ENCODE measurements around the gene SOD1.
"Not testable (repeated sequence)": the region's sequence is repeated elsewhere in the genome, so short reads cannot be mapped to it uniquely, and the experiment has no call there.

SOD1 gene

DNA sequence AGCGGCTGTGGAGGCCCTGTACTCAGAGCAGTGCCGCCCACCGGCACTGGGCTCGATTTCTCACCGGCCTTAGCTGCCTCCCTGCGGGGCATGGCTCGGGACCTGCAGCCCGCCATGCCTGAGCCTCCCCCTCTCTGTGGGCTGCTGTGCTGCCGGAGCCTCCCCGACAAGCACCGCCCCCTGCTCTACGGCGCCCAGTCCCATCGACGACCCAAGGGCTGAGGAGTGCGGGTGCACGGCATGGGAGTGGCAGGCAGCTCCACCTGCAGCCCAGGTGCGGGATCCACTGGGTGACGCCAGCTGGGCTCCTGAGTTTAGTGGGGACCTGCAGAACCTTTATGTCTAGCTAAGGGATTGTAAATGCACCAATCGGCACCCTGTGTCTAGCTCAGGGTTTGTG lies 5.2 kb upstream of the SOD1 start:
- in situ Hi-C loops (cut with HindIII; ENCODE audit: low sequenced_read_pairs) = no loop called here

DNA sequence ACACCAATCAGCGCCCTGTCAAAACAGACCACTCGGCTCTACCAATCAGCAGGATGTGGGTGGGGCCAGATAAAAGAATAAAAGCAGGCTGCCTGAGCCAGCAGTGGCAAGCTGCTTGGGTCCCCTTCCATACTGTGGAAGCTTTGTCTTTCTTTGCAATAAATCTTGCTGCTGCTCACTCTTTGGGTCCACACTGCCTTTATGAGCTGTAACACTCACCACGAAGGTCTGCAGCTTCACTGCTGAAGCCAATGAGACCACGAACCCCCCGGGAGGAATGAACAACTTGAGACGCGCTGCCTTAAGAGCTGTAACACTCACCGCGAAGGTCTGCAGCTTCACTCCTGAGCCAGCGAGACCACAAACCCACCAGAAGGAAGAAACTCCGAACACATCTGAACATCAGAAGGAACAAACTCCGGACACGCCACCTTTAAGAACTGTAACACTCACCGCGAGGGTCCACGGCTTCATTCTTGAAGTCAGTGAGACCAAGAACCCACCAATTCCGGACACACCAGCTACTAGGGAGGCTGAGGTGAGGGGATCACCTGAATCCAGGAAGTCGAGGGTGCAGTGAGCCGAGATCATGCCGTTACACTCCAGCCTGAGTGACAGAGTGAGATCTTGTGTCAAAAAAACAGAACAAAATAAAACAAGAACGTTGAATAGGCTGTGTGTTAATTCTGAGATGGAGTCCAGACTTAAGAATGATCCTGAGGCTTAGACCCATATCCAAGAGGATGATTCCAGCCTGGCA lies 4.5 kb upstream of the SOD1 start:
- in situ Hi-C loops (cut with HindIII; ENCODE audit: low sequenced_read_pairs) = not testable (repeated sequence)

DNA sequence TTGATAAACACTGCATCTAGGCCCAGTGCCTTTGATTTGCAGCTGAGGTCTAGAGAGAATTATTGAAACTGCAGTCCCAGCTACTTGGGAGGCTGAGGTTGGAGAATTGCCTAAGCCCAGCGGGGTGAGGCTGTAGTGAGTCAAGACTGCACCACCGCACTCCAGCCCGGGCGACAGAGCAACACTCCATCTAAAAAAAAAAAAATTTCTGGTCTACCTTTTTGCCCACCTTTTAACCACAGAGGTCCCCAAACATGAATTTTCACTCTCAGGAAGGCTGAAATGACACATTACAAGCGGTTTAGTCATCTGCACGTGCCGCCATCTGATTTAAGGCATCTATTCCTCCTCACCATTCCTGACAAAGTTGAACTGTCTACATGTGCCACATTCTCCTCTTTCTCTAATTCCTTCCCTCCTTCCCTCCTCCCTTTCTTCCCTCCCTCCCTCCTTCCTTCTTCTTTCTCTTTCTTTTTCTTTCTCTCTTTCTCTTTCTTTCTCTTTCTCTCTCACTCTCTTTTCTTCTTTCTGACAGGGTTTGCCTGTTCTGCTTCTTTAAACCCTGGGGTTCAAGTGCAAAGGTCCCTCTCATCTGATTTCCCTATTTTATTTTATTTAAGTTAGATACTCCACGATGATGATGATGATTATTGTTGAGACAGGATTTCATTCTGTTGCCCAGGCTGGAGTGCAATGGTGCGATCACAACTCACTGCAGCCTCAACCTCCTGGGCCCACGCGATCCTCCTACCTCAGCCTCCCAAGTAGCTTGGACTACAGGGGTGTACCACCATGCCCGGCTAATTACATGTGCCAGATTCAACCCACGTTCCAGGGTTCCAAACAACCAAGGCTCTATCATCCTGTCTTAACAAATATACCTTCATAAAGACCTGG lies 3.0 kb upstream of the SOD1 start:
- in situ Hi-C loops (cut with HindIII; ENCODE audit: low sequenced_read_pairs) = no loop called here

DNA sequence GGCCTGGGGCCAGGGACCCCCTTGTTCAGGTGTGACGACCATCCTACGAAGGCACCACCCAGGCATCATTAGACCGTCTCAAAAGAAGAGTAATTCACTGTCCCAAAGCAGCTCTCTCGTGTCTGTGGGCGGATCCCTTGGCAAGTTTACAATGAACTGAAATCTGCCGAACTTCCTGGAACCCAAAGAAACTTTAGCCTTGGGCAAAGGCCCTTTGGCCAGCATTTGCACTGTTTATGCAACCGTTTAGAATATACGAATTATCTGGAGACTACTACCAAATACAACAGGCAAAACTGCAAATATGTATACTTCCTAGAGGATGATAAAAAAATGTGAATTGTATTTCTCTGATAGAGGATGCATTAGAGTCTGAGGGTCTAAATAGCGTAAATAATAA lies 1.4 kb upstream of the SOD1 start:
- in situ Hi-C loops (cut with HindIII; ENCODE audit: low sequenced_read_pairs) = no loop called here

DNA sequence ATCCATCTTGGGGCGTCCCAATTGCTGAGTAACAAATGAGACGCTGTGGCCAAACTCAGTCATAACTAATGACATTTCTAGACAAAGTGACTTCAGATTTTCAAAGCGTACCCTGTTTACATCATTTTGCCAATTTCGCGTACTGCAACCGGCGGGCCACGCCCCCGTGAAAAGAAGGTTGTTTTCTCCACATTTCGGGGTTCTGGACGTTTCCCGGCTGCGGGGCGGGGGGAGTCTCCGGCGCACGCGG lies 282 bp upstream of the SOD1 start:
- in situ Hi-C loops (cut with HindIII; ENCODE audit: low sequenced_read_pairs) = no loop called here

DNA sequence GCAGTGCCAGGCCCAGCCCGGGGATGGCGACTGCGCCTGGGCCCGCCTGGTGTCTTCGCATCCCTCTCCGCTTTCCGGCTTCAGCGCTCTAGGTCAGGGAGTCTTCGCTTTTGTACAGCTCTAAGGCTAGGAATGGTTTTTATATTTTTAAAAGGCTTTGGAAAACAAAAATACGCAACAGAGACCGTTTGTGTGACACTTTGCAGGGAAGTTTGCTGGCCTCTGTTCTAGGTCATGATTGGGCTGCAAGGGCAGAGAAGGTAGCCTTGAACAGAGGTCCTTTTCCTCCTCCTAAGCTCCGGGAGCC lies 719 bp downstream of the SOD1 start:
- in situ Hi-C loops (cut with HindIII; ENCODE audit: low sequenced_read_pairs) = no loop called here

DNA sequence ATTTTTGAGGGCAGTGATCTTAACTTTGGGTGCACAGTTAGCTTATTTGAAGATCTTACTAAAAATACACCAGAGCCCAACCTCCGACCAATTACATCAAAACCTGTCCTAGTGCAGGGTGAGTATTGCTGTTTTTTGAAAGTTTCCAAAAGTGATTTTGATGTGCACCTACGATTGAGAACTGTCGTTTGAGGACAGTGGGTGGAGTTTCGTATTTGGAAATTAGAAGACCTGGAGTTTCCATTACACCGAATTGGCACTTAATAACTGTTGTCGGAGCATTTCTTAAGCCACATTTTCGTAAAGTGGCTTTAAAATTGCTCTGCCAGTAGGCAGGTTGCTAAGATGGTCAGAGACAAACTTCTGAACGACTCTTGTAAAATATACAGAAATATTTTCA lies 1.1 kb downstream of the SOD1 start:
- in situ Hi-C loops (cut with HindIII; ENCODE audit: low sequenced_read_pairs) = no loop called here

DNA sequence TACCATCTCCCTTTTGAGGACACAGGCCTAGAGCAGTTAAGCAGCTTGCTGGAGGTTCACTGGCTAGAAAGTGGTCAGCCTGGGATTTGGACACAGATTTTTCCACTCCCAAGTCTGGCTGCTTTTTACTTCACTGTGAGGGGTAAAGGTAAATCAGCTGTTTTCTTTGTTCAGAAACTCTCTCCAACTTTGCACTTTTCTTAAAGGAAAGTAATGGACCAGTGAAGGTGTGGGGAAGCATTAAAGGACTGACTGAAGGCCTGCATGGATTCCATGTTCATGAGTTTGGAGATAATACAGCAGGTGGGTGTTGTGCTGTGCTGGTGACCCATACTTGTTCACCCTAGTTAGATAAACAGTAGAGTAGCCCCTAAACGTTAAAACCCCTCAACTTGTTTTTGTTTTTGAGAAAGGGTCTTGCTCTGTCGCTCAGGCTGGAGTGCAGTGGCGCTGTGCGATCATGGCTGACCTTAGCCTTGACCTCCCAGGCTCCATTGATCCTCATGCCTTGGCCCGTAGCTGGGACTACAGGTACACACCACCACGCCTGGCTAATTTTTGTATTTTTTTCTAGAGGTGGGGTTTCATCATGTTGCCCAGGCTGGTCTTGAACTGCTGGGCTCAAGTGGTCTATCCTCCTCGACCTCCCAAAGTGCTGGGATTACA lies 4.2 kb downstream of the SOD1 start:
- in situ Hi-C loops (cut with HindIII; ENCODE audit: low sequenced_read_pairs) = no loop called here

DNA sequence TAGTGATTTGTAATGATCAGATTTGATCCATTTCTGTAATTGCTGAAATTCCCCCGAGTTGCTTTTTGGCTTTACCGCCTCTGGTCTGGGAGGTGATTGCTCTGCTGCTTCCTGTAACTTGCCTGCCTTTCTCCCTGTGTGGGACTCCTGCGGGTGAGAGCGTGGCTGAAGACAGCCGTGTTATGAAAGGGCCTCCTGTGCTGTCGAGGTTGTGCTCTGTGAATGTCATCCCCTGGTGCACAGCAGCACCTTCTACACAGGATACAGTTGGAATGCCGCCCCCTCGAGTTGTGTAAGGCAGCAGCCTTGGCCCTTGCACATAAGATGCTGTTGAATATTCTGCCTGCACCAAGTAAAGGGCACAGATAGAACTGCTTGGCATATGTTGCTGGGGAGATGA lies 5.9 kb downstream of the SOD1 start:
- in situ Hi-C loops (cut with HindIII; ENCODE audit: low sequenced_read_pairs) = no loop called here

DNA sequence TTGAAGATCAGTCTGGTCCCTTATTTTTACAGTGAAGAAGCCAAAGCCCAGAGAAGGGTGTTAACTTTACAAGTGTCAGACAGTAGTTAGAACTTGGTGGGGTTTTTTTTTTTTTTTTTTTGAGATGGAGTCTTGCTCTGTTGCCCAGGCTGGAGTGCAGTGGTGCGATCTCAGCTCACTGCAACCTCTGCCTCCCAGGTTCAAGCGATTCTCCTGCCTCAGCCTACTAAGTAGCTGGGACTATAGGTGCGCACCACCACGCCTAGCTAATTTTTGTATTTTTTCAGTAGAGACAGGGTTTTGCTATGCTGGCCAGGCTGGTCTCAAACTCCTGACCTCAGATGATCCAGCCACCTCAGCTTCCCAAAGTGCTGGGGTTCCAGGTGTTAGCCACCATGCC lies 6.4 kb downstream of the SOD1 start:
- in situ Hi-C loops (cut with HindIII; ENCODE audit: low sequenced_read_pairs) = not testable (repeated sequence)

DNA sequence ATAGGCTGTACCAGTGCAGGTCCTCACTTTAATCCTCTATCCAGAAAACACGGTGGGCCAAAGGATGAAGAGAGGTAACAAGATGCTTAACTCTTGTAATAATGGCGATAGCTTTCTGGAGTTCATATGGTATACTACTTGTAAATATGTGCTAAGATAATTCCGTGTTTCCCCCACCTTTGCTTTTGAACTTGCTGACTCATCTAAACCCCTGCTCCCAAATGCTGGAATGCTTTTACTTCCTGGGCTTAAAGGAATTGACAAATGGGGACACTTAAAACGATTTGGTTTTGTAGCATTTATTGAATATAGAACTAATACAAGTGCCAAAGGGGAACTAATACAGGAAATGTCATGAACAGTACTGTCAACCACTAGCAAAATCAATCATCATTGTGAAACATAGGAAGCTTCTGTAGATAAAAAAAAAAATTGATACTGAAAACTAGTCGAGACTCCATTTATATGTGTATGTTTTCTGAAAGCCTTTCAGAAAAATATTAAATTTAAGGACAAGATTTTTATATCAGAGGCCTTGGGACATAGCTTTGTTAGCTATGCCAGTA lies 7.0 kb downstream of the SOD1 start:
- in situ Hi-C loops (cut with HindIII; ENCODE audit: low sequenced_read_pairs) = no loop called here

DNA sequence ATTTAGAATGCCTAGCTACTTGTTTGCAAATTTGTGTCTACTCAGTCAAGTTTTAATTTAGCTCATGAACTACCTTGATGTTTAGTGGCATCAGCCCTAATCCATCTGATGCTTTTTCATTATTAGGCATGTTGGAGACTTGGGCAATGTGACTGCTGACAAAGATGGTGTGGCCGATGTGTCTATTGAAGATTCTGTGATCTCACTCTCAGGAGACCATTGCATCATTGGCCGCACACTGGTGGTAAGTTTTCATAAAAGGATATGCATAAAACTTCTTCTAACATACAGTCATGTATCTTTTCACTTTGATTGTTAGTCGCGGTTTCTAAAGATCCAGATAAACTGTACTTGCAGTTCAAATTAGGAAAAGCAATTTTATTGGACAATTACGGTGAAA lies 7.6 kb downstream of the SOD1 start:
- in situ Hi-C loops (cut with HindIII; ENCODE audit: low sequenced_read_pairs) = no loop called here

DNA sequence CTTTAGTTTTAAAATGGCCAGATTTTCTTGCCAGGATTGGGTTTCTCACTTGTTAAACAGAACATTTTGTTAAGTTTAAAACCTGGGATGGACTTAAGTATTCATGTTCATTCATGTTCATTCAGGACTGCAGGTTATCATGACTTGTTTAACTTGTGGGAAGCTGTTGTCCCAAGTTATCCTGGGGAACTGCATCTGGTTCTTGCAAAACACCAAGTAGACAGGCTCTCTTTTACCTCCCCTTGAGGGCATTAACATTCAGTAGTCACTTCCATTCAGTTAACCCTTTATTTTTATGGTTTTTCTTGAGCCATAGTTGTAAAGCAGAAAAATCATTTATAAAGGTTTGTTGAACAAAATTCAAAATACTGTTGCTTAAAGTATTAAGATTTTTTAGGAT lies 8.1 kb downstream of the SOD1 start:
- in situ Hi-C loops (cut with HindIII; ENCODE audit: low sequenced_read_pairs) = no loop called here

DNA sequence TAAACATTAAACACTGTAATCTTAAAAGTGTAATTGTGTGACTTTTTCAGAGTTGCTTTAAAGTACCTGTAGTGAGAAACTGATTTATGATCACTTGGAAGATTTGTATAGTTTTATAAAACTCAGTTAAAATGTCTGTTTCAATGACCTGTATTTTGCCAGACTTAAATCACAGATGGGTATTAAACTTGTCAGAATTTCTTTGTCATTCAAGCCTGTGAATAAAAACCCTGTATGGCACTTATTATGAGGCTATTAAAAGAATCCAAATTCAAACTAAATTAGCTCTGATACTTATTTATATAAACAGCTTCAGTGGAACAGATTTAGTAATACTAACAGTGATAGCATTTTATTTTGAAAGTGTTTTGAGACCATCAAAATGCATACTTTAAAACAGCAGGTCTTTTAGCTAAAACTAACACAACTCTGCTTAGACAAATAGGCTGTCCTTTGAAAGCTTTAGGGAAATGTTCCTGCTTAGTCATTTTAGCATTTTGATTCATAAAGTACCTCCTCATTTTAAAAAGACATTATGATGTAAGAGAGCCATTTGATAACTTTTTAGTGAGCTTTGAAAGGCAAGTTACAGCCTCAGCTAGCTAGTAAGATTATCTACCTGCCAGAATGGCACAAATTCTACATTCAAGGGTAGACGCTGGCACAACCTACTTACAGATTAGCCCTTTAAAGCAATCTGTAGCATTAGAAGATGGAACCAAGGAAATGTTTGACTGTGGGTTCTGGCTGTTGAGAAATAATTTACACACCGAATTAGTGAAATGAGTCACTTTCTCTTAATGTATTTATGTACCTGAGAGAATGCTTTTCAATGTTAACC lies 9.4 kb downstream of the SOD1 start:
- in situ Hi-C loops (cut with HindIII; ENCODE audit: low sequenced_read_pairs) = no loop called here

DNA sequence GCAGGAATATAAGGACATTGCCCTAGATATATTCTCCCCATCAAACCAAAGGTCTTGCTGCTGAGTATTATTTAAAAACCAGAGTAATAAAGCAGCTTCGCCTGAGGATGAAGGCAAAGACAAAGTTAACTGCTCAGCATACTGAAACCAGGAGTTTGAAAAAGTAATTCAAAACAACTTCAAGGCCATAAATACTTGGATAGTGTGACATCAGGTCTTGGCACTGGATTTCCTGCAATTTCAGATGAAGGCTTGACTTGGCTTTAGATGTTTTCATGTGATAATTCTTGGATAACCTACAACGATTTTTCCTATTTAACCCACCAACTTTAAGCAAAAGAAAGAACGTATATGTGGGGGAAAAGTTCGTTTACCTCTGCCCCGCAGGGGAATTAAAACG lies 10.6 kb downstream of the SOD1 start:
- in situ Hi-C loops (cut with HindIII; ENCODE audit: low sequenced_read_pairs) = no loop called here

DNA sequence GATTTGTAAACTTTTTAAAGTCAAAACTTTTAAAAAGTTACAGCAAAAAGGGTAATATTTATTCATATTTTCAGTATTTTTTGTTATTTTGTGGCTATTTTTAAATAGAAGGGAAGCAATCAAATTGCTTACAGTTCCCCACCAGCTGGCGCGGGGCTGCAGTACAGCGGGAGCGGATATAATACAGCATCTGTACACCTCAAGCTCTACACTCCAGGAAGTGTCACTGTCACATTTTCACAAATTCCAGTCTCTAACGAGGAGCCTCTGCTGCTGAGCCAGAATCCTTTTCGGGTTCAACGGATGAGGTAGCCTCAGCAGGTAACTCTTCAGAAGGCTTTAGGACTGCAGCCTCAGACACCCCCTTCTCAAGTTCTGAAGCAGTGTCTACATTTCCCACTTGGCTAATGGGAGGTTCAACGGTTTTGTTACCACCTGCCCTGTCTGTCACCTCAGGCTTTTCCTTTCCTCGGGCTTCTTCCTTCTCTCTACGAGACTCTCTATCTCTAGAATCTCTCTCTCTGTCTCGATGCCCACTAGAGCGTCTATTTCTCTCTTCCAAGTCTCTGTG lies 11.7 kb downstream of the SOD1 start:
- in situ Hi-C loops (cut with HindIII; ENCODE audit: low sequenced_read_pairs) = no loop called here

DNA sequence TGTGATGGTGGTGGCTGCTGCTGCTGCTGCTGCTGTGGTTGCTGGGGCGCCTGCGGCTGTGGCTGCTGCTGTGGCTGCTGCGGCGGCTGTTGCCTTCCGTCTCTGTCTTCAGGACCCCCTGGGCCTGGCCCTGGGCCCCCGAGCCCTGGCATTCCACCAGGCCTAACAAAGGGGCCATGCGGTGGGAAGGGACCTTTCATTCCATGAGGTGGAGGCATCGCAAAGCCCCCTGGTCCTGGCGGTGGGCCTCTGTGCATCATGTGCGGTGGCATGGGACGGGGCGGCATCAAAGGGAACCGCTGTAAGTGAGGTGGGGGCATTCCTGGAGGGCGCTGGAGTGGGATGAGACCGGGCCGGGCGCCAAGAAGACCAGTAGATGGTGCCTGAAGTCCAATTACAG lies 12.4 kb downstream of the SOD1 start:
- in situ Hi-C loops (cut with HindIII; ENCODE audit: low sequenced_read_pairs) = no loop called here

DNA sequence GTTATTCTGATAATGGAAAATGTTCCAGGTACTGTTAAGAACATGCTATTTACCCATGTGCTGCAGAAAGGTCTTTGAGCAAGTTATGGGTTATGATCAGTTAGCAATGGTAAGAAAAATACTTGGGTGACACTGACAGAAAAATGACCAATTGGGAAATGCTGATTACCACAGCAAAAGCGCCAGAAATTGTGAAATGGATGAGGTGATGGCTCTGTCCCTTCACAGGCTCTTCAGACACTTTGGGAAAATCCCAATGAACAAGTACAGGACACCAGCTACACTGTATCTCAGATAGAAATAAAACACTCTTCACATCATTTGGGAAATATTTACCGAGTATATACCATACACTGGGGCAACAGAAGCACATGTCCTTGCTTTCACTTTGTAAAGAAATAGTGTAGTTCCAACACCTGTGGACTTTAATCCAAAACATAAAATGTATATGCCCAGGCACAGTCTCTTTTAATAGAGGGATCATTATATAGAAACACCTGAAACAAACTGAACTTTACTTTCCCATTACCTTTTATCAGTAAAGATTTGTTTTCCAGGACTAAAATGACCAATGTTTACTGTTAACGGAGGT lies 13.9 kb downstream of the SOD1 start:
- in situ Hi-C loops (cut with HindIII; ENCODE audit: low sequenced_read_pairs) = no loop called here

DNA sequence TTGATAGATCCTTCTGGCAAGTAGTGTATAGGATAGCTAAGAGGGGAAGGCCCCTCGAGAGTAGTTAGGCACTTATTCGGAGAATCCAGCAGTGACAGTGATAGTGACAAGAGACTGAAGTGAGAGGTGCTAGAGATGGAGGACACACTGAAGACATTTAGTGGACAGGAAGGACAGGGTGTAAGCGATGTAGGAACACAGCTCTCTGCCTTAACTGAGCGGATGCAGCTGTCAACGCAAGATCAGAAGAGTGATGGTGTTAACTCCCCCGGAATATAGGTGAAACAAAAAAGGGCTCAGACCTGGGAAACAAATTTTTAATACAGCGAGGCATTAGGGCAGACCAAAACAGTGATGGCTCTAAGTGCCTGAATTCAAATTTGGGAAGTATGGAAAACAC lies 15.8 kb downstream of the SOD1 start:
- in situ Hi-C loops (cut with HindIII; ENCODE audit: low sequenced_read_pairs) = no loop called here

DNA sequence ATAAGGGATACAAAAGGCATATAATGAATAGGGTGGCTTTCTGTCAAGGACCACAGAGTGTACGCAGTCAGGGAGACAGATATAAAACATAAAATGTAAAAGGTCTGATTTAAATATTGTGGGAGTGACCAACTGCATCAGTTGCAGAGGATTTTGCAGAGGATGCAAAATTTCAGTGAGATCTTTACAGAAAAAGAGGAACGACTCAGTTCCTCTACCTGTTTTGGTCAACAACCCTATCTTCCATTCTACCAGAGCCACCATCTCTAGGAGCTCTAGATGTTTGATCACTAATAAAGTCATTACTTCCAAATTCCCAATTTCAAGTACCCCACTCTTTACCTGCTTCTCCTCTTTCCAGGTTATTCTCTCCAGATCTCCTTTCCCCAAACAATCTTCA lies 16.5 kb downstream of the SOD1 start:
- in situ Hi-C loops (cut with HindIII; ENCODE audit: low sequenced_read_pairs) = no loop called here

Measured in endothelial cell of hepatic sinusoid (primary cell).